WTC11 (cell line): Measurements from ENCODE around the gene DDIT4. TPM values are rescaled to one million over a fixed set of nuclear protein-coding genes. Genes with fewer than 3 reads are reported as not detected.

ENCODE experiments used
- ATAC-seq: fragments of 200-7000 bp; cut with Tn5 transposase; 2 replicates; pipeline ENCODE4 v1.10.0; 2021; ENCODE audit warnings: mild to moderate bottlenecking, moderate library complexity
- CTCF ChIA-PET: fragments of 300-600 bp; sonication (Branson Sonifier 250); formaldehyde crosslinking; loops from one replicate; lab custom pipeline; 2021; ENCODE audit warnings: antibody characterized with exemption; lab: Charles Lee
- POLR2A ChIA-PET: fragments of 350-600 bp; sonication (Branson Sonifier 250); formaldehyde crosslinking; loops from one replicate; lab custom pipeline; 2021; ENCODE audit warnings: antibody characterized with exemption; lab: Charles Lee
- DNase-seq: peaks from one replicate; pipeline ENCODE4 v3.0.0; 2021; ENCODE audit warnings: low spot score
- H3K27ac Mint-ChIP-seq: 2 replicates; pipeline ENCODE4 v1.8.0; 2021; ENCODE audit warnings: mixed read lengths
- H3K27me3 Mint-ChIP-seq: 2 replicates; pipeline ENCODE4 v1.8.0; 2021; ENCODE audit warnings: low read depth, mild to moderate bottlenecking, moderate library complexity, mixed read lengths
- H3K36me3 Mint-ChIP-seq: 2 replicates; pipeline ENCODE4 v1.8.0; 2021; ENCODE audit warnings: mixed read lengths
- H3K4me1 Mint-ChIP-seq: 2 replicates; pipeline ENCODE4 v1.8.0; 2022; ENCODE audit warnings: mixed read lengths
- H3K4me3 Mint-ChIP-seq: 2 replicates; pipeline ENCODE4 v1.8.0; 2021; ENCODE audit warnings: mild to moderate bottlenecking, moderate library complexity, mixed read lengths
- H3K9me3 Mint-ChIP-seq: 2 replicates; pipeline ENCODE4 v1.8.0; 2021; ENCODE audit warnings: mixed read lengths
- FOXP1 ChIP-seq: sonication (generic); formaldehyde crosslinking; IDR thresholded peaks from 2 replicates; pipeline ENCODE4 v1.8.0; 2022; ENCODE audit warnings: missing genetic modification reagents, mild to moderate bottlenecking, moderate library complexity, borderline replicate concordance
- FOXP4 ChIP-seq: sonication (generic); formaldehyde crosslinking; IDR thresholded peaks from 2 replicates; pipeline ENCODE4 v1.8.0; 2022; ENCODE audit warnings: mild to moderate bottlenecking, missing genetic modification reagents
- GRHL2 ChIP-seq: fragments of 250-450 bp; sonication (Bioruptor Pico); IDR thresholded peaks from 2 replicates; pipeline ENCODE4 v1.8.0; 2022; ENCODE audit warnings: mild to moderate bottlenecking, moderate library complexity; ENCODE audit not compliant: insufficient replicate concordance, severe bottlenecking
- KAT7 ChIP-seq: sonication (generic); formaldehyde crosslinking; IDR thresholded peaks from 2 replicates; pipeline ENCODE4 v1.8.1; 2023; ENCODE audit warnings: missing genetic modification reagents, mild to moderate bottlenecking, borderline replicate concordance
- MXD4 ChIP-seq: fragments of 250-450 bp; sonication (Bioruptor Pico); IDR thresholded peaks from 2 replicates; pipeline ENCODE4 v1.8.0; 2021; ENCODE audit warnings: mild to moderate bottlenecking, moderate library complexity, borderline replicate concordance
- NR1H2 ChIP-seq: sonication (generic); formaldehyde crosslinking; IDR thresholded peaks from 2 replicates; pipeline ENCODE4 v1.9.0; 2021; ENCODE audit warnings: mild to moderate bottlenecking, moderate library complexity, missing genetic modification reagents
- SP1 ChIP-seq: sonication (generic); formaldehyde crosslinking; conservative IDR thresholded peaks from 2 replicates; pipeline ENCODE4 v1.8.1; 2022; ENCODE audit warnings: missing genetic modification reagents
- ZNF138 ChIP-seq: sonication (generic); formaldehyde crosslinking; conservative IDR thresholded peaks from 2 replicates; pipeline ENCODE4 v1.8.1; 2022; ENCODE audit warnings: mild to moderate bottlenecking, moderate library complexity, missing genetic modification reagents
- ZNF232 ChIP-seq: sonication (generic); formaldehyde crosslinking; IDR thresholded peaks from 2 replicates; pipeline ENCODE4 v1.8.0; 2022; ENCODE audit warnings: mild to moderate bottlenecking, missing genetic modification reagents
- ZNF396 ChIP-seq: fragments of 250-450 bp; sonication (Bioruptor Pico); IDR thresholded peaks from 2 replicates; pipeline ENCODE4 v1.8.0; 2021; ENCODE audit warnings: mild to moderate bottlenecking, moderate library complexity, borderline replicate concordance
- ZNF416 ChIP-seq: fragments of 250-450 bp; sonication (Bioruptor Pico); IDR thresholded peaks from 2 replicates; pipeline ENCODE4 v1.9.0; 2021; ENCODE audit warnings: mild to moderate bottlenecking, inconsistent platforms
- ZNF671 ChIP-seq: fragments of 250-450 bp; sonication (Bioruptor Pico); IDR thresholded peaks from 2 replicates; pipeline ENCODE4 v1.8.0; 2021; ENCODE audit warnings: mild to moderate bottlenecking
- ZSCAN18 ChIP-seq: fragments of 250-450 bp; sonication (Bioruptor Pico); IDR thresholded peaks from 2 replicates; pipeline ENCODE4 v2.1.2; 2022; ENCODE audit warnings: mild to moderate bottlenecking, moderate library complexity
- total RNA-seq: library from RNA; stranded (reverse); gene quantifications from 3 replicates; pipeline ENCODE4 v1.2.3, GENCODE V29; 2021
- TF ChIP-seq, protein P1 (sequence below): sonication (generic); formaldehyde crosslinking; IDR thresholded peaks from 2 replicates; pipeline ENCODE4 v1.8.1; 2022; ENCODE audit warnings: low read depth, missing genetic modification reagents, borderline replicate concordance
- TF ChIP-seq, protein P2 (sequence below): sonication (generic); formaldehyde crosslinking; IDR thresholded peaks from 2 replicates; pipeline ENCODE4 v1.8.1; 2023; ENCODE audit warnings: mild to moderate bottlenecking, missing genetic modification reagents, moderate library complexity
- TF ChIP-seq, protein P3 (sequence below): fragments of 250-450 bp; sonication (Bioruptor Pico); IDR thresholded peaks from 2 replicates; pipeline ENCODE4 v1.9.0; 2021; ENCODE audit warnings: mild to moderate bottlenecking, borderline replicate concordance
- TF ChIP-seq, protein P4 (sequence below): sonication (generic); formaldehyde crosslinking; IDR thresholded peaks from 2 replicates; pipeline ENCODE4 v1.8.1; 2022; ENCODE audit warnings: mild to moderate bottlenecking, moderate library complexity, missing genetic modification reagents
- TF ChIP-seq, protein P5 (sequence below): fragments of 250-450 bp; sonication (Bioruptor Pico); IDR thresholded peaks from 2 replicates; pipeline ENCODE4 v1.9.0; 2021; ENCODE audit warnings: mild to moderate bottlenecking

DDIT4 gene
- total RNA-seq, 1 experiment from 2014 or later: 118 TPM

GRCh38 chr10:72297805-72298591, 24.3 kb downstream of the DDIT4 start (continued):
- TF ChIP-seq, protein P1, sequence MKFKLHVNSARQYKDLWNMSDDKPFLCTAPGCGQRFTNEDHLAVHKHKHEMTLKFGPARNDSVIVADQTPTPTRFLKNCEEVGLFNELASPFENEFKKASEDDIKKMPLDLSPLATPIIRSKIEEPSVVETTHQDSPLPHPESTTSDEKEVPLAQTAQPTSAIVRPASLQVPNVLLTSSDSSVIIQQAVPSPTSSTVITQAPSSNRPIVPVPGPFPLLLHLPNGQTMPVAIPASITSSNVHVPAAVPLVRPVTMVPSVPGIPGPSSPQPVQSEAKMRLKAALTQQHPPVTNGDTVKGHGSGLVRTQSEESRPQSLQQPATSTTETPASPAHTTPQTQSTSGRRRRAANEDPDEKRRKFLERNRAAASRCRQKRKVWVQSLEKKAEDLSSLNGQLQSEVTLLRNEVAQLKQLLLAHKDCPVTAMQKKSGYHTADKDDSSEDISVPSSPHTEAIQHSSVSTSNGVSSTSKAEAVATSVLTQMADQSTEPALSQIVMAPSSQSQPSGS: no peak
- TF ChIP-seq MXD4 (CRISPR knock-in tag): no peak
- TF ChIP-seq FOXP4 (CRISPR knock-in tag): 0 out of 2 replicates have a peak, but pooled peaks have one; percentile 10
- TF ChIP-seq ZNF416 (CRISPR knock-in tag): no peak
- no peak for TF ChIP-seq ZNF671 (CRISPR knock-in tag)
- TF ChIP-seq, protein P2, sequence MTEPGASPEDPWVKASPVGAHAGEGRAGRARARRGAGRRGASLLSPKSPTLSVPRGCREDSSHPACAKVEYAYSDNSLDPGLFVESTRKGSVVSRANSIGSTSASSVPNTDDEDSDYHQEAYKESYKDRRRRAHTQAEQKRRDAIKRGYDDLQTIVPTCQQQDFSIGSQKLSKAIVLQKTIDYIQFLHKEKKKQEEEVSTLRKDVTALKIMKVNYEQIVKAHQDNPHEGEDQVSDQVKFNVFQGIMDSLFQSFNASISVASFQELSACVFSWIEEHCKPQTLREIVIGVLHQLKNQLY (CRISPR knock-in tag): no peak
- TF ChIP-seq KAT7 (CRISPR knock-in tag): 0 out of 2 replicates have a peak, but pooled peaks have one; percentile 17
- peak; percentile 52; the same call in 1 of the 2 replicates for TF ChIP-seq ZNF232 (CRISPR knock-in tag)
- TF ChIP-seq, protein P3, sequence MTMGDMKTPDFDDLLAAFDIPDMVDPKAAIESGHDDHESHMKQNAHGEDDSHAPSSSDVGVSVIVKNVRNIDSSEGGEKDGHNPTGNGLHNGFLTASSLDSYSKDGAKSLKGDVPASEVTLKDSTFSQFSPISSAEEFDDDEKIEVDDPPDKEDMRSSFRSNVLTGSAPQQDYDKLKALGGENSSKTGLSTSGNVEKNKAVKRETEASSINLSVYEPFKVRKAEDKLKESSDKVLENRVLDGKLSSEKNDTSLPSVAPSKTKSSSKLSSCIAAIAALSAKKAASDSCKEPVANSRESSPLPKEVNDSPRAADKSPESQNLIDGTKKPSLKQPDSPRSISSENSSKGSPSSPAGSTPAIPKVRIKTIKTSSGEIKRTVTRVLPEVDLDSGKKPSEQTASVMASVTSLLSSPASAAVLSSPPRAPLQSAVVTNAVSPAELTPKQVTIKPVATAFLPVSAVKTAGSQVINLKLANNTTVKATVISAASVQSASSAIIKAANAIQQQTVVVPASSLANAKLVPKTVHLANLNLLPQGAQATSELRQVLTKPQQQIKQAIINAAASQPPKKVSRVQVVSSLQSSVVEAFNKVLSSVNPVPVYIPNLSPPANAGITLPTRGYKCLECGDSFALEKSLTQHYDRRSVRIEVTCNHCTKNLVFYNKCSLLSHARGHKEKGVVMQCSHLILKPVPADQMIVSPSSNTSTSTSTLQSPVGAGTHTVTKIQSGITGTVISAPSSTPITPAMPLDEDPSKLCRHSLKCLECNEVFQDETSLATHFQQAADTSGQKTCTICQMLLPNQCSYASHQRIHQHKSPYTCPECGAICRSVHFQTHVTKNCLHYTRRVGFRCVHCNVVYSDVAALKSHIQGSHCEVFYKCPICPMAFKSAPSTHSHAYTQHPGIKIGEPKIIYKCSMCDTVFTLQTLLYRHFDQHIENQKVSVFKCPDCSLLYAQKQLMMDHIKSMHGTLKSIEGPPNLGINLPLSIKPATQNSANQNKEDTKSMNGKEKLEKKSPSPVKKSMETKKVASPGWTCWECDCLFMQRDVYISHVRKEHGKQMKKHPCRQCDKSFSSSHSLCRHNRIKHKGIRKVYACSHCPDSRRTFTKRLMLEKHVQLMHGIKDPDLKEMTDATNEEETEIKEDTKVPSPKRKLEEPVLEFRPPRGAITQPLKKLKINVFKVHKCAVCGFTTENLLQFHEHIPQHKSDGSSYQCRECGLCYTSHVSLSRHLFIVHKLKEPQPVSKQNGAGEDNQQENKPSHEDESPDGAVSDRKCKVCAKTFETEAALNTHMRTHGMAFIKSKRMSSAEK (CRISPR knock-in tag): no peak
- TF ChIP-seq ZNF138: no peak
- TF ChIP-seq, protein P4, sequence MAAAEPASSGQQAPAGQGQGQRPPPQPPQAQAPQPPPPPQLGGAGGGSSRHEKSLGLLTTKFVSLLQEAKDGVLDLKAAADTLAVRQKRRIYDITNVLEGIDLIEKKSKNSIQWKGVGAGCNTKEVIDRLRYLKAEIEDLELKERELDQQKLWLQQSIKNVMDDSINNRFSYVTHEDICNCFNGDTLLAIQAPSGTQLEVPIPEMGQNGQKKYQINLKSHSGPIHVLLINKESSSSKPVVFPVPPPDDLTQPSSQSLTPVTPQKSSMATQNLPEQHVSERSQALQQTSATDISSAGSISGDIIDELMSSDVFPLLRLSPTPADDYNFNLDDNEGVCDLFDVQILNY (CRISPR knock-in tag): no peak
- 0 out of 2 replicates have a peak, but pooled peaks have one; percentile 39 for TF ChIP-seq SP1

- ATAC-seq: no peak
- Mint-ChIP-seq H3K27me3 (peaks cover 4% of the 10 kb centered on the region; the same call in 1 of the 2 replicates), H3K4me1 (peaks cover 25% of the 10 kb centered on the region), H3K27ac (peak overlapping the region; percentile 57), H3K36me3 (peaks cover 3% of the 10 kb centered on the region), H3K9me3 (peaks cover 8% of the 10 kb centered on the region), H3K4me3 (peak overlapping the region; percentile 72; the same call in 1 of the 2 replicates)
- TF ChIP-seq, protein P5, sequence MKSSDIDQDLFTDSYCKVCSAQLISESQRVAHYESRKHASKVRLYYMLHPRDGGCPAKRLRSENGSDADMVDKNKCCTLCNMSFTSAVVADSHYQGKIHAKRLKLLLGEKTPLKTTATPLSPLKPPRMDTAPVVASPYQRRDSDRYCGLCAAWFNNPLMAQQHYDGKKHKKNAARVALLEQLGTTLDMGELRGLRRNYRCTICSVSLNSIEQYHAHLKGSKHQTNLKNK (CRISPR knock-in tag): no peak
- TF ChIP-seq NR1H2 (no peak), GRHL2 (CRISPR knock-in tag) (no peak), FOXP1 (CRISPR knock-in tag) (0 out of 2 replicates have a peak, but pooled peaks have one; percentile 31), ZSCAN18 (no peak), ZNF396 (CRISPR knock-in tag) (no peak)
- POLR2A ChIA-PET: interaction anchor here (0.6 to 2.4 kb wide), 5 partner anchors 13 to 24 kb away, joined by 3 to 13 read pairs (median 5); no protein-coding TSS in a partner anchor
- CTCF ChIA-PET: no interaction called here
- no peak for DNase-seq
These were observed 25.1 kb downstream of the DDIT4 start for GRCh38 chr10:72298592-72299519.
